Stimulated activated naive CD8-positive, alpha-beta T cell treated with anti-CD3 and anti-CD28 coated beads, Interleukin-15, Interleukin-2, amounts not matched to agents 100 ng/mL and 50 ng/mL, for 24 hours (primary cell): Measurements from ENCODE around the gene MYRFL.
"Not testable (repeated sequence)": the region's sequence is repeated elsewhere in the genome, so short reads cannot be mapped to it uniquely, and the experiment has no call there.

ENCODE experiments used
- H3K27ac Mint-ChIP-seq: one replicate; pipeline ENCODE4 v1.8.0; 2021; ENCODE audit warnings: mild to moderate bottlenecking, mixed read lengths
- H3K27me3 Mint-ChIP-seq: one replicate; pipeline ENCODE4 v1.8.0; 2021; ENCODE audit warnings: mixed read lengths
- H3K36me3 Mint-ChIP-seq: one replicate; pipeline ENCODE4 v1.8.0; 2021; ENCODE audit warnings: low read depth, mixed read lengths
- H3K4me1 Mint-ChIP-seq: one replicate; pipeline ENCODE4 v1.8.0; 2021; ENCODE audit warnings: low read depth, mixed read lengths
- H3K4me3 Mint-ChIP-seq: one replicate; pipeline ENCODE4 v1.8.0; 2021; ENCODE audit warnings: mild to moderate bottlenecking, mixed read lengths
- H3K9me3 Mint-ChIP-seq: one replicate; pipeline ENCODE4 v1.8.0; 2021; ENCODE audit warnings: mixed read lengths

The MYRFL gene

GRCh38 chr12:69834147-69834546 is 9.1 kb downstream of the MYRFL start:
- Mint-ChIP-seq H3K27ac (no peak overlapping the region), H3K4me3 (no peak overlapping the region), H3K9me3 (no peaks in the 10 kb centered on the region), H3K4me1 (no peaks in the 10 kb centered on the region), H3K27me3 (peaks cover 20% of the 10 kb centered on the region), H3K36me3 (no peaks in the 10 kb centered on the region)

GRCh38 chr12:69834576-69834975 is 9.5 kb downstream of the MYRFL start:
- Mint-ChIP-seq H3K36me3 (no peaks in the 10 kb centered on the region), H3K9me3 (no peaks in the 10 kb centered on the region), H3K27ac (no peak overlapping the region), H3K4me3 (no peak overlapping the region), H3K27me3 (peaks cover 18% of the 10 kb centered on the region), H3K4me1 (no peaks in the 10 kb centered on the region)

GRCh38 chr12:69835081-69835480 is 10.1 kb downstream of the MYRFL start:
- no peaks in the 10 kb centered on the region for H3K9me3 Mint-ChIP-seq
- no peak overlapping the region for H3K4me3 Mint-ChIP-seq
- no peaks in the 10 kb centered on the region for H3K36me3 Mint-ChIP-seq
- H3K27ac Mint-ChIP-seq = no peak overlapping the region
- no peaks in the 10 kb centered on the region for H3K4me1 Mint-ChIP-seq
- H3K27me3 Mint-ChIP-seq = peaks cover 18% of the 10 kb centered on the region

GRCh38 chr12:69836015-69836414 is 11.0 kb downstream of the MYRFL start:
- no peaks in the 10 kb centered on the region for H3K9me3 Mint-ChIP-seq
- no peak overlapping the region for H3K4me3 Mint-ChIP-seq
- peaks cover 19% of the 10 kb centered on the region for H3K27me3 Mint-ChIP-seq
- H3K27ac Mint-ChIP-seq = no peak overlapping the region
- no peaks in the 10 kb centered on the region for H3K36me3 Mint-ChIP-seq
- H3K4me1 Mint-ChIP-seq = no peaks in the 10 kb centered on the region

- no peaks in the 10 kb centered on the region for H3K4me1 Mint-ChIP-seq
- H3K9me3 Mint-ChIP-seq = no peaks in the 10 kb centered on the region
- no peak overlapping the region for H3K4me3 Mint-ChIP-seq
- H3K36me3 Mint-ChIP-seq = no peaks in the 10 kb centered on the region
- H3K27me3 Mint-ChIP-seq = peaks cover 24% of the 10 kb centered on the region
- H3K27ac Mint-ChIP-seq = no peak overlapping the region
Observed at GRCh38 chr12:69837191-69837590, 12.2 kb downstream of the MYRFL start.

- peaks cover 18% of the 10 kb centered on the region for H3K27me3 Mint-ChIP-seq
- H3K4me1 Mint-ChIP-seq = no peaks in the 10 kb centered on the region
- H3K9me3 Mint-ChIP-seq = no peaks in the 10 kb centered on the region
- H3K27ac Mint-ChIP-seq = no peak overlapping the region
- no peak overlapping the region for H3K4me3 Mint-ChIP-seq
- no peaks in the 10 kb centered on the region for H3K36me3 Mint-ChIP-seq
Observed at GRCh38 chr12:69837657-69838415, 12.8 kb downstream of the MYRFL start.

GRCh38 chr12:69840727-69841126 is 15.7 kb downstream of the MYRFL start:
- no peaks in the 10 kb centered on the region for H3K36me3 Mint-ChIP-seq
- no peaks in the 10 kb centered on the region for H3K4me1 Mint-ChIP-seq
- no peak overlapping the region for H3K27ac Mint-ChIP-seq
- peaks cover 16% of the 10 kb centered on the region for H3K27me3 Mint-ChIP-seq
- H3K9me3 Mint-ChIP-seq = no peaks in the 10 kb centered on the region
- H3K4me3 Mint-ChIP-seq = no peak overlapping the region

- no peaks in the 10 kb centered on the region for H3K4me1 Mint-ChIP-seq
- no peak overlapping the region for H3K4me3 Mint-ChIP-seq
- H3K27ac Mint-ChIP-seq = no peak overlapping the region
- H3K9me3 Mint-ChIP-seq = no peaks in the 10 kb centered on the region
- H3K36me3 Mint-ChIP-seq = no peaks in the 10 kb centered on the region
- peaks cover 12% of the 10 kb centered on the region for H3K27me3 Mint-ChIP-seq
Observed at GRCh38 chr12:69843608-69844007, 18.6 kb downstream of the MYRFL start.

GRCh38 chr12:69844416-69844815 is 19.4 kb downstream of the MYRFL start:
- no peaks in the 10 kb centered on the region for H3K36me3 Mint-ChIP-seq
- H3K4me3 Mint-ChIP-seq = no peak overlapping the region
- H3K4me1 Mint-ChIP-seq = no peaks in the 10 kb centered on the region
- no peak overlapping the region for H3K27ac Mint-ChIP-seq
- no peaks in the 10 kb centered on the region for H3K9me3 Mint-ChIP-seq
- peaks cover 13% of the 10 kb centered on the region for H3K27me3 Mint-ChIP-seq

GRCh38 chr12:69844836-69845235 is 19.8 kb downstream of the MYRFL start:
- Mint-ChIP-seq H3K36me3 (no peaks in the 10 kb centered on the region), H3K27ac (no peak overlapping the region), H3K27me3 (peaks cover 16% of the 10 kb centered on the region), H3K4me1 (no peaks in the 10 kb centered on the region), H3K9me3 (peaks cover 2% of the 10 kb centered on the region), H3K4me3 (no peak overlapping the region)

GRCh38 chr12:69846976-69847375 is 21.9 kb downstream of the MYRFL start:
- H3K4me3 Mint-ChIP-seq = no peak overlapping the region
- H3K36me3 Mint-ChIP-seq = no peaks in the 10 kb centered on the region
- H3K27me3 Mint-ChIP-seq = peaks cover 18% of the 10 kb centered on the region
- peaks cover 4% of the 10 kb centered on the region for H3K9me3 Mint-ChIP-seq
- H3K27ac Mint-ChIP-seq = no peak overlapping the region
- no peaks in the 10 kb centered on the region for H3K4me1 Mint-ChIP-seq

GRCh38 chr12:69851976-69852375 is 26.9 kb downstream of the MYRFL start:
- Mint-ChIP-seq H3K36me3 (no peaks in the 10 kb centered on the region), H3K9me3 (peaks cover 9% of the 10 kb centered on the region), H3K27me3 (peaks cover 14% of the 10 kb centered on the region), H3K27ac (no peak overlapping the region), H3K4me3 (no peak overlapping the region), H3K4me1 (no peaks in the 10 kb centered on the region)

- not testable (repeated sequence) for H3K4me1 Mint-ChIP-seq, H3K9me3 Mint-ChIP-seq, H3K27ac Mint-ChIP-seq, H3K36me3 Mint-ChIP-seq, H3K4me3 Mint-ChIP-seq
- H3K27me3 Mint-ChIP-seq = peaks cover 14% of the 10 kb centered on the region
Observed at GRCh38 chr12:69853176-69853961, 28.3 kb downstream of the MYRFL start.

- Mint-ChIP-seq H3K4me1 (no peaks in the 10 kb centered on the region), H3K9me3 (no peaks in the 10 kb centered on the region), H3K4me3 (no peak overlapping the region), H3K27me3 (peaks cover 17% of the 10 kb centered on the region), H3K36me3 (no peaks in the 10 kb centered on the region), H3K27ac (no peak overlapping the region)
Observed at GRCh38 chr12:69866698-69867097, 41.7 kb downstream of the MYRFL start.

GRCh38 chr12:69868695-69869094 is 43.7 kb downstream of the MYRFL start:
- Mint-ChIP-seq H3K4me1 (no peaks in the 10 kb centered on the region), H3K27me3 (peaks cover 14% of the 10 kb centered on the region), H3K4me3 (no peak overlapping the region), H3K27ac (no peak overlapping the region), H3K9me3 (no peaks in the 10 kb centered on the region), H3K36me3 (no peaks in the 10 kb centered on the region)
